Measurements from ENCODE around the gene FXYD6.

DNA sequence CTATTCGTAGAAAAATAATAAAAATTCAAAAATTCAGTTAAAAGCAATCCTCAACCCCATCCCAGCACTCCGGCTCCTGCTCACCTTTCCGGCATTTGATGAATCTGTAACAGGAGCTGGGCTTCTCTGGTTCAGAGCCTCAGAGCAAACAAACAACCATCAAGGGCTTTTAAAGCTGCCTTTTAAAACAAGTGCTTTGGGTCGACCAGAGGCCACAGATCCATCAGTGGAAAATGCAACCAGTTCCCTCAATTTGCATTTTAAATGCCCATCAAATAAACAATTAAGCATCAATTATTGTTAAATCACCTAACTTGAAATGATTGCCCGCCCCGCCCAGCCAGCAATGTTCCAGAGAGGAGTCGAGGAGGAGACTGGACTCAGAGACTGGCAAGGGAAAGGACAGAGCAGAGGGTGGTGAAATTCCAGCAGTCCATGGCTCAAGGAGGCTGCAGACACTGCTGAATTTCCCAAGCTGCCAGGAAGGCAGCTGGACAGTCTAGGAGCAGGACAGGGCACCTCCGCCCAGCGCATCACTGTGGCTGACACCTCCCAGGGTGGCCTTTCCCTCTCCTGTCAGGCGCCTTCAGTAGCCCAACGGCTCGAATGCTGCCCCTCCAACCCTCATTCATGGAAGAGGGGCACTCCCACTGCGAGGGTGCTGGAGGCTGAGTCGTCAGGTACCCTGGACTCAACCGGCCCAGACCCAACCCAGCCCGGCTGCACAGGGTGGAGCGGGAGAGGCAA lies 7.5 kb downstream of the FXYD6 start:
- TF ChIP-seq, protein P1, sequence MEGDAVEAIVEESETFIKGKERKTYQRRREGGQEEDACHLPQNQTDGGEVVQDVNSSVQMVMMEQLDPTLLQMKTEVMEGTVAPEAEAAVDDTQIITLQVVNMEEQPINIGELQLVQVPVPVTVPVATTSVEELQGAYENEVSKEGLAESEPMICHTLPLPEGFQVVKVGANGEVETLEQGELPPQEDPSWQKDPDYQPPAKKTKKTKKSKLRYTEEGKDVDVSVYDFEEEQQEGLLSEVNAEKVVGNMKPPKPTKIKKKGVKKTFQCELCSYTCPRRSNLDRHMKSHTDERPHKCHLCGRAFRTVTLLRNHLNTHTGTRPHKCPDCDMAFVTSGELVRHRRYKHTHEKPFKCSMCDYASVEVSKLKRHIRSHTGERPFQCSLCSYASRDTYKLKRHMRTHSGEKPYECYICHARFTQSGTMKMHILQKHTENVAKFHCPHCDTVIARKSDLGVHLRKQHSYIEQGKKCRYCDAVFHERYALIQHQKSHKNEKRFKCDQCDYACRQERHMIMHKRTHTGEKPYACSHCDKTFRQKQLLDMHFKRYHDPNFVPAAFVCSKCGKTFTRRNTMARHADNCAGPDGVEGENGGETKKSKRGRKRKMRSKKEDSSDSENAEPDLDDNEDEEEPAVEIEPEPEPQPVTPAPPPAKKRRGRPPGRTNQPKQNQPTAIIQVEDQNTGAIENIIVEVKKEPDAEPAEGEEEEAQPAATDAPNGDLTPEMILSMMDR (IDR thresholded peaks at IDR 0.05) = no peak
- no peak for TF ChIP-seq POLR2A (IDR thresholded peaks at IDR 0.05)
